Fibroblast of skin of right quadriceps (primary cell): ENCODE measurements around the gene LY6G5C.

Source experiments
- DNase-seq: peaks from one replicate; pipeline ENCODE4 v3.0.0-alpha.2; 2013

Gene LY6G5C

DNA sequence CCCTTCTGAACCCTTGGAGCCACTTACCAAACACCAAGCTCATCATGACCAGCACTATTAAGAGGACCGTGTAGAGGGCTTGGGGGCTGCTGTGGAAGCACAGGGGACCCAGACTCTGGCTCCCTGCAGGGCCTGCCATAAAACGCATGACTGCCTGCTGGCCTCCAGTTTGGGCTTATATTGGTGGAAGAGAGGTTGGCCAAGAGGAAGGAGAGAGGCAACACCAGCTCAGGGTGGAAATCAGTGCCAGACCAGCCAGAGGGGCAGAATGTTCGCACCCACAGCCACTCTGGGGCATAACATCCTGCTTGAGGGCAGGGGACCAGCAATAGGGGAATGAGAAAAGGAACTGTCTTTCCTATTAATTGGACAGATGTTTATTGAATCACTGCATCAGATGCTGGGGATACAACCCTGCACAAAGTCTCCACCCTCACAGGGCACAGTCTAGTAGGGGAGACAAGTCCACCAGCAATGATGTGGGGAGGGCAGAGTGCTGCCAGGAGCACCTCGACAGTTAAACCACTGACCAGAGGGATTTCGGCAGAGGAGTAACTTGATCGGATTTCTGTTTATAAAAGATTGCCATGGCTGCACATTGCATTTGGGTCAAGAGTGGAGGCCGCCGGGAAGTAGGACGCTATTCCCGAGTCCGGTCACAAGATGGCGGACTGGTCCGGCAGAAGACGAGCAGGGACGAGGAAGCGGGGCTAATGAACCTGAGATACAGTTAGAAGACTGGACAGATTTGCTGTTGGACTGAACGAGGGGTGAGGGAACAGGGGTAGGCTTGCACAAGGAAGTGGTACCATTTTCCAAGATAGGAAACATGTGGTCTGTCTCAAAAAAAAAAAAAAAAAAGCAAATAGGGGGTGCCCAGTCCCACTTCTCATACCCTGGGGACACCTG lies at the start of gene LY6G5C:
Gene LY6G5C (minus strand): TSS at position 842 of the 909 bp plus-strand sequence. CDS start 694 bp downstream, at position 148.
- peak; percentile 80 for DNase-seq

DNA sequence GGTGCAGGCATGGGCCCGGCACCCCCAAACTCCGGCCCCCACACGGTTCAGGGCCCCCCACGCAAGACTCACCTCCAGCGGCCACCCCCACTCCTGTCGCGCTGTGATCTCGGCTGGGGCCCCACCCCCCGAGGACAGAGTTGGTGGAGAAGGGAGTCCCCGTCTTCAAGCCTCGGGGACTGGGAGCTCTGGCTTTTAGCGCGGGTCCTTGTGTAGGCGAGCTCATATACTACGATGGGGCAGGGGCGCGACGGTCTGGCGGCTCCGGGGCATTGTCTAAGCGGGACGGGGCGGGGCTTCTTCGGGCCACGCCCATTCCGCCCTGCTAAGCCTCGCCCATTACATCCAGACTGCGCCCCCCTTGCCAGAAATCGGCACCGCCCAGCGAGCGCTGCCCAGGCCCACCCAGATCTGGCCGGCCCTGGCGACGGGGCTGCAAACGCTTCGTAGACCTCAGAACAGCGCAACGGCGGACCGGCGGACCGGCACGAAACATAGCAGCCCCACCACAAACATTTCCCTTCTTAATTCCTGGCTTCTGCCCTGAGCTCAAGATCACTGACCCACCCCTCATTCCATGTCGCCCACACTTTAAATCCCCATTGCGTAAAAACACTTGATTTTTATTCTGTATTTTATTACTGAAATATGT lies 49.2 kb upstream of the LY6G5C start:
- DNase-seq, result peak; percentile 90

- DNase-seq, result peak; percentile 79
These were observed 48.7 kb upstream of the LY6G5C start for GRCh38 chr6:31729515-31729978.

DNA sequence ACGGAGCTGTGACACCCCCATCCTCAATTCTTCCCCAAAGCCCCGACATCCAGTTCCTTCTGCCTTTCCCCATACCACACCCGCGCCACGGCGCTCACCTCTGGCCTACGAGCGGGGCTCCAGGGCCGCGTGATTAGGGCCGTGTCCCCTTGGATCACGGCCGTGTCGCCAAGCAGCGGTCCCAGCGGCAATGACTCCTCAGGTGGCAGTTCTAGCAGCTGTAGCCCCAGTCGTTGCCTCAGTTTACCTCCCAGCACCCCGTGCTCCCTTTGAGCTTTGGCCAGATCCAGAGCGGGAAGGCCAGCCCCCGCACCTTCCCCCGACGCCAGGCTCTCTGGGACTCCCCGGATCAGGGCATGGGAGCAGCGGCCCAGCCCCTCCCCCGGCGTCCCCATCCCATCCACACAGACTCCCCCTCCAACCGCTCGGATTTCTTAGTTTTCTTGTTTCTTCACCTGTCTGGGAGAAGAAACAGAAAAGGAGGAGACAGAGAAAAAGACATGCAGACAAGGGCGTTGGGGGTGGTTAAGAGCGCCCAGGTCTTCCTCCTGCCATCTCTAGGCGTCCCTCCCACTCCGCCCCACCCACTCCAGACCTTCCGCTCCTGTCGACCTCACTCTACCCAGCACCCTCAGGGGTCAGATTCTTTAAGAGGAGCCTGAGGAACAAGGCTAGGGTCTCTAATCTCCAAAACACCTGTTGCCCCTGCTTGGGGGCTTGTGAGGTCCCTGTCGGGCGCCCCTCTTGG lies 48.1 kb upstream of the LY6G5C start, which contains the start of gene DDAH2:
Gene DDAH2 (minus strand): TSS at position 533 of the 748 bp plus-strand sequence. CDS start 138 bp downstream, at position 395.
- DNase-seq, result no peak

GRCh38 chr6:31727717-31728671 lies 47.1 kb upstream of the LY6G5C start:
- DNase-seq, result no peak

GRCh38 chr6:31727034-31727716 lies 46.3 kb upstream of the LY6G5C start:
- no peak for DNase-seq

DNA sequence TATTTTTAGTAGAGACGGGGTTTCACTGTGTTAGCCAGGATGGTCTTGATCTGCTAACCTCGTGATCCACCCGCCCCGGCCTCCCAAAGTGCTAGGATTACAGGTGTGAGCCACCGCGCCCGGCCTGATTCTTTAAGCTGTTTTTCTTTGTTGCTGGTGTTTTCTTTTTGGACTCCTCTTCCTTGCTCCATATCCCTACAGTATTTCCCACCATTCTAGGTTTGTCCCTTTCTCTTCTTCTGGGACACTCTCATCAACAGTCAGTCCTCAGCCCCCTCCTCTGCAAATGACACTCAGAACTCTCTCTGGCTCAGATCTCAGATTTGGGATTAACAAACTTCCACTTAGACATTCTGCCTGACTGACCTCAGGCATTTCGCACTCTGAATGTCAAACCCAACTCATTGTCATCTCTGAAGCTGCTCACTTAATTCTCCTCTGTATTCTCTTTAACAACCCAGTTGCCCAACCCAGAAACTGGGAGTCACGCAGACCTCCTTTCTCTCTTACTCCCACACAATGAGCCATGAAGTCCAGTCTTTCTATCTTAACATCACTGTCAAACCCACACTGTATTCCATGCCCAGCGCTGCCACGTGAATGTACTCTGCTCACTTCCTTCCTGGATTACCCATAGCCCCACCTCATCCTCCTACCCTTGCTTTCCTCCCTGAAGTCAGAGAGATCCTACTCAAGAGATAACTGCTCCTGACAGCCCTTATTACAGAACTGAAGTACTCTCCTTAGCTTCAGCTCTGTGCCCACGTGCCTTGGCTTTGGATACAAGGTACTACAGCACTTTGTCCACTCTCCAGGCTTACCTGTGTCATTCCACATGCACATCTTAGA lies 44.9 kb upstream of the LY6G5C start:
- DNase-seq, result no peak

- no peak for DNase-seq
These were observed 43.3 kb upstream of the LY6G5C start for GRCh38 chr6:31723980-31724691.

GRCh38 chr6:31723245-31723979 lies 42.5 kb upstream of the LY6G5C start, which contains the start of gene MPIG6B:
MPIG6B (plus strand) TSS chr6:31723373; CDS start chr6:31723384, 11 bp downstream.
- DNase-seq, result no peak

GRCh38 chr6:31722173-31722572 lies 41.3 kb upstream of the LY6G5C start:
- DNase-seq, result no peak

DNA sequence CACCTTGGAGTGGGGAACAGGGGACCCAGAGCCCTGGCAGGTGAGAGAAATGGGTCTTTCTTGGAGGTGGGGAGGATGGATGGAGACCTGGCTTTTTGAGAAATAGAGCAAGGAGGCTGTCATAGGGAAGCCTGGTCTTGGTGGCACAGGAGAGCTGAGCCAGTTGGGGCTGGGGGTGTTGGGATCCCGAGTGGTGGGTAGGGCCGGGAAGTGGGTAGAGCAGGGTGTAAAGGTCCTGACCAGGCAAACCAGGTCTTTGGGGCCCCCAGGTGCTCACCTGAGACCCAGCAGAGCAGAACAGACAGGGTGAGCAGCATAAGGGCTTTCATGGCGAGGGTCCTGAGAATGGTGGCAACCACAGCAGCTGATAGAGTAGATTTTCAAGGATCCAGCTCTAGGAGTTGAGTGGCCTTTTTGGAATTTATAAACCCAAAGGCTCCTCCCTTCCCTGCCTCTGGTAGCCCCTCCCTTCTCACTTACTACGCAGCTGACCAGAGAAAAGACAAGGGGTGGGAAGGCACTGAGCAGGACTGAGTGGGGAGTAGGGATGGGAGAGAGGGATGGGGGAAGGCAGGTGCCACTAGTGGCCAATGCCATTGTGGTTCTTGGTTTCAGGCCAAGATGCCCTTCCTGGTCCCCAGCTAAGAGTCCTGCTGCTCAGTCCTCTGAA lies 40.6 kb upstream of the LY6G5C start, which contains the start of gene LY6G6C:
Gene LY6G6C (minus strand): TSS at position 396 of the 670 bp plus-strand sequence. CDS start 67 bp downstream, at position 329.
- no peak for DNase-seq

GRCh38 chr6:31720196-31720770 lies 39.4 kb upstream of the LY6G5C start:
- DNase-seq, result no peak

- DNase-seq, result no peak
These were observed 38.1 kb upstream of the LY6G5C start for GRCh38 chr6:31719001-31719400.

DNA sequence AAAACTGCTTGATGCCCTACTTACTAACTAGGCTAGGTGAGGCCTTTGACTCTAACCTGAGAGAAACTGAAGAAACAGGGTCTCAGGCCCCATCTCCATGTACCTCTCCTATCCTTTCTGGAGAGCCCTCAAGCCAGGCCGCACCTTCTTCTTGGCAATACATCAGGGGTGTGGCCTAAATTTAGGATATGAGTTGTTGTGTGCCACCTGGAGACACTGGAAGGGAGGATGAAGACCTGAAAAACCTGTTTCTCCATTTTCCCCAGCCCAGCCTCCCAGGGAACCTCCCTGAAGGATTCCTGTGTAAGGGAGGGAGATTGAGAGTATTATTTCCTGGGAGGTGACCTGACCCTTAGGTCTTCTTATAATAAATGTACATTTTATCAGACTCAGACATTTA lies 37.4 kb upstream of the LY6G5C start:
- DNase-seq, result no peak

DNA sequence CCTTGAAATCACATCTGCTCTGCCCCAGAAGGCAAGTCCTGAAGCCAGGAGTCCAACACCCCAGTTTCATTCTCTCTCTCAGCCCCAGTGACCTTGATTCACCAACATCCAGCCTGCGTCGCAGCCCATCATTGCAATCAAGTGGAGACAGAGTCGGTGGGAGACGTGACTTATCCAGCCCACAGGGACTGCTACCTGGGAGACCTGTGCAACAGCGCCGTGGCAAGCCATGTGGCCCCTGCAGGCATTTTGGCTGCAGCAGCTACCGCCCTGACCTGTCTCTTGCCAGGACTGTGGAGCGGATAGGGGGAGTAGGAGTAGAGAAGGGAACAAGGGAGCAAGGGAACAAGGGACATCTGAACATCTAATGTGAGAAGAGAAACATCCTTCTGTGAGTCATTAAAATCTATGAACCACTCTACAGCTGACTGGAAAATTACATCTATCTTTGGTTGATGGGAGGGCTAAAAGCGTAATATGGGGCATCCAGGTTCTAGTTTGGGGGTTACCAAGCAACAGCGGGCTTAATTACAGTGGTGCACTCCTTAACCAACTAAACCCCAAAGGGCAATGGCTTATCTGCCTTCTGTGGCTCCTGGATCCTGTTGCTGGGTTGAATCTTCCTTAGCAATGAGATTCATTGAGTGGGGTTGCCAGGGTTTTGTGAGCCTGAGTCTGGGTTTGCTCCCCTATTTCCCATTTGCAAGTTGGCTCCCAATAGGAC lies 36.8 kb upstream of the LY6G5C start:
- no peak for DNase-seq

DNA sequence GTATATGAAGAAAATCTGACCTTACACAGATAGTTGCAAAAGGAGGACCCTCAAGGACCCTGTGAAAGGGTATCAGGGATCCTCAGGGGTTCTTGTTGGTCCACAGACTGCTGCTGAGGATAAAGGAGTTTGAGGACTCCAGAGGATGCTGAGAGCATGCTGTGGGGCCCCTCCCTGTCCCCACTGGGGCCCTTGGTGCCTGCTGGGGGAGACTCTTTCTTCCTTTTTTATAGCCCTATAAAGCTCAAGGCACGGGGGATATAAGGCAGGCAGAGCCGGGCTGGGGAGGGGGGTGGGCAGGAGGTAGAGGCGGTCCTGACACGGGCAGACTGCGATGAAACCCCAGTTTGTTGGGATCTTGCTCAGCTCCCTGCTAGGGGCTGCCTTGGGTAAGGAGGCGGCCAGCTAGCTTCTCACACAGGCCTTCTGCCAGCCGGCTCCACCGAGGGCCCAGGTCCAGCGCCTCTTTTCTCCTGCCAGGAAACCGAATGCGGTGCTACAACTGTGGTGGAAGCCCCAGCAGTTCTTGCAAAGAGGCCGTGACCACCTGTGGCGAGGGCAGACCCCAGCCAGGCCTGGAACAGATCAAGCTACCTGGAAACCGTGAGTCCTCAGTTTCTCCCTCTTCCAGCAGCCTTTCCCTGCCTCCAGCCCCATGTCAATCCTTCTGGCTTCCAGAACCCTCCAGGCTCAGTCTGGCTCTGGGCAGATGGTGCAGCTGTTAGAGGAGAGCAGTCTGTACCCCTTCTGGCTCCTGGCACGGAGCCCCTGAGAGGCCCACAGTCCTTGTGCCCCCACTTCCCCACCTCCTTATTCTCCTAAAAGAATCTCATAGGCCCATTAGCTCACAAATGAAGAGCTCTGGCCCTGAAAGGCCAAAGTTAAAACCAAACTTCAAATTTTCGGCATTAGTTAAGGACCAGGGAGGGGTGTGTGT lies 34.4 kb upstream of the LY6G5C start, which contains the start of gene LY6G6D:
Gene LY6G6D (plus strand): TSS at position 327 of the 937 bp plus-strand sequence. CDS start 8 bp downstream, at position 335.
- no peak for DNase-seq
